IPS DF 4.7 (cell line): ENCODE data around the gene ROPN1B.
"Not testable (repeated sequence)": the region's sequence is repeated elsewhere in the genome, so short reads cannot be mapped to it uniquely, and the experiment has no call there.

ENCODE experiments used
- DNase-seq: peaks from one replicate; pipeline ENCODE4 v3.0.0-alpha.2; 2013; ENCODE audit warnings: low spot score; ENCODE audit errors: extremely low read depth

Gene ROPN1B

GRCh38 chr3:125968701-125969592 is at the start of gene ROPN1B:
Gene ROPN1B, plus strand, starts transcription at chr3:125969178. Its CDS starts 2,877 bp downstream, at chr3:125972055.
- DNase-seq, result not testable (repeated sequence)

- not testable (repeated sequence) for DNase-seq
Measured at GRCh38 chr3:125920191-125920590, 48.8 kb upstream of the ROPN1B start.

GRCh38 chr3:125920751-125921279 is 48.2 kb upstream of the ROPN1B start:
- not testable (repeated sequence) for DNase-seq

- DNase-seq, result not testable (repeated sequence)
Measured at GRCh38 chr3:125921712-125922111, 47.3 kb upstream of the ROPN1B start.

GRCh38 chr3:125923324-125924115 is 45.5 kb upstream of the ROPN1B start:
- not testable (repeated sequence) for DNase-seq

- DNase-seq, result not testable (repeated sequence)
Measured at GRCh38 chr3:125924276-125924675, 44.7 kb upstream of the ROPN1B start.

- DNase-seq, result not testable (repeated sequence)
Measured at GRCh38 chr3:125925727-125926126, 43.3 kb upstream of the ROPN1B start.

GRCh38 chr3:125928771-125929545 is 40.0 kb upstream of the ROPN1B start:
- DNase-seq, result not testable (repeated sequence)

- DNase-seq, result not testable (repeated sequence)
Measured at GRCh38 chr3:125929765-125930164, 39.2 kb upstream of the ROPN1B start.

- DNase-seq, result not testable (repeated sequence)
Measured at GRCh38 chr3:125931355-125931880, 37.6 kb upstream of the ROPN1B start.

- not testable (repeated sequence) for DNase-seq
Measured at GRCh38 chr3:125933397-125934173, 35.4 kb upstream of the ROPN1B start.

GRCh38 chr3:125935252-125935874 is 33.6 kb upstream of the ROPN1B start:
- not testable (repeated sequence) for DNase-seq

- not testable (repeated sequence) for DNase-seq
Measured at GRCh38 chr3:125936210-125936815, 32.7 kb upstream of the ROPN1B start.

GRCh38 chr3:125936891-125937290 is 32.1 kb upstream of the ROPN1B start:
- not testable (repeated sequence) for DNase-seq

GRCh38 chr3:125947806-125948205 is 21.2 kb upstream of the ROPN1B start:
- DNase-seq, result not testable (repeated sequence)

- DNase-seq, result not testable (repeated sequence)
Measured at GRCh38 chr3:125948901-125949300, 20.1 kb upstream of the ROPN1B start.

GRCh38 chr3:125951176-125951575 is 17.8 kb upstream of the ROPN1B start:
- not testable (repeated sequence) for DNase-seq

- DNase-seq, result not testable (repeated sequence)
Measured at GRCh38 chr3:125957020-125957419, 12.0 kb upstream of the ROPN1B start.
